Astrocyte of the cerebellum (primary cell): ENCODE data around the gene ARL5A.

ENCODE experiments used
- DNase-seq: peaks from one replicate; pipeline ENCODE4 v3.0.0-alpha.2; 2011; ENCODE audit warnings: low read depth
- H3K4me3 ChIP-seq: 2 replicates; pipeline ENCODE4 v1.5.1; 2011; ENCODE audit warnings: mild to moderate bottlenecking, low read depth, low read length, moderate library complexity
- CTCF ChIP-seq: IDR thresholded peaks from 2 replicates; pipeline ENCODE4 v1.5.1; 2012; ENCODE audit warnings: low read length, low read depth, moderate library complexity, mild to moderate bottlenecking; ENCODE audit errors: missing control alignments
- in situ Hi-C: cut with HindIII; loops from 2 replicates; pipeline ENCODE4 v1.10.0; 2017; ENCODE audit warnings: low sequenced_read_pairs

The ARL5A gene

GRCh38 chr2:151816843-151817242 is 11.4 kb downstream of the ARL5A start:
- no peak for DNase-seq
- TF ChIP-seq CTCF, result no peak
- in situ Hi-C loops, result no loop called here
- H3K4me3 ChIP-seq, result no peak overlapping the region

- DNase-seq, result no peak
- no peak for TF ChIP-seq CTCF
- H3K4me3 ChIP-seq, result no peak overlapping the region
- in situ Hi-C loops, result no loop called here
Observed at GRCh38 chr2:151815821-151816489, 12.3 kb downstream of the ARL5A start.

- in situ Hi-C loops, result no loop called here
- no peak for TF ChIP-seq CTCF
- DNase-seq, result no peak
- no peak overlapping the region for H3K4me3 ChIP-seq
Observed at GRCh38 chr2:151810489-151810888, 17.7 kb downstream of the ARL5A start.

- no peak for DNase-seq
- H3K4me3 ChIP-seq, result no peak overlapping the region
- TF ChIP-seq CTCF, result no peak
- in situ Hi-C loops, result no loop called here
Observed at GRCh38 chr2:151809073-151809383, 19.2 kb downstream of the ARL5A start.

- no peak overlapping the region for H3K4me3 ChIP-seq
- TF ChIP-seq CTCF, result peak; percentile 24
- in situ Hi-C loops, result no loop called here
- no peak for DNase-seq
Observed at GRCh38 chr2:151808258-151809072, 19.8 kb downstream of the ARL5A start.

GRCh38 chr2:151805961-151806360 is 22.3 kb downstream of the ARL5A start:
- no peak for DNase-seq
- in situ Hi-C loops, result no loop called here
- no peak overlapping the region for H3K4me3 ChIP-seq
- no peak for TF ChIP-seq CTCF
